HG02763 (cell line): ENCODE data around the gene CCDC93.

Source experiments
- ATAC-seq: cut with Tn5 transposase; IDR thresholded peaks from one replicate; pipeline ENCODE4 v1.9.1; 2021; ENCODE audit warnings: mild to moderate bottlenecking, moderate library complexity; ENCODE audit not compliant: unreplicated experiment

CCDC93 gene

DNA sequence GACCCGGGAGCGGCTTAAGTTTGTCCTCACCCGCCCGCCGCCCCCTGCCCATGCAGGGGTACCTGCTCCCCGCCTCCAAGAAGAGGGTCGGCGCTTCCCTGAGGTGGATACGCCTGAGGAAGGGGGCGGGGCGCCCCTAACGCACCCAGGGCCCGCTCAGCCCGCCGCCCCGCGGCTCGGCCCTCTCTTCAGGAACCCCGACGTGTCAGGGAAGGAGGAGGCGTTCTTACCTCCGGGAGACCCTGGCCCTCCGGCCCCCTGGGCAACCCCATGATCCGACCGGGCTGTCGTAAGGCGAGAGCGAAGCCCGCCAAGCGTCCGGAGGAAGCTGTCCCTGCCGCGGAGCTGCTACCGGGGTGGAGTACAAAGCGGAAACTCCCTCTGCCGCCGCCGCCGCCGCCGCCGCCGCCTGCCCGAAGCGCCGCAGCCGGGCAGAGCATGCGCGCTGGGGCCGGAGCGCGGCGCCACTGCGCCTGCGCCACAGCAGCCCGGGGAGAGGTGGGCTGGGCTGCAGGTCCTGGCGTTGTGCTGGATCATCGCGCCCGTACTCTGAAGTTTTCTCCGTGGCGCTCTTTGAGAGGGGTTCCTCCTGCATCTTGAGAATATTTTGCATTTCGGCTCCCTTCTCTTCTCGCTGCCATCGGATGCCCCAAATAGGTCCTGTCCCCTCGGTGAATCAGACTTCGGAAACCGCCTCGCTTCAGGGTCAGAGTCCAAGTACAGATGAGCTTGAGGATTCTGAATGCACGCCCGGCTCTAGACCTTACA is at the start of gene CCDC93:
CCDC93 (minus strand) TSS at position 347 of the 768 bp plus-strand sequence; CDS start at position 272, 75 bp downstream.
- peak; percentile 89 for ATAC-seq

GRCh38 chr2:118062669-118063068 is 48.8 kb upstream of the CCDC93 start:
- ATAC-seq, result no peak

DNA sequence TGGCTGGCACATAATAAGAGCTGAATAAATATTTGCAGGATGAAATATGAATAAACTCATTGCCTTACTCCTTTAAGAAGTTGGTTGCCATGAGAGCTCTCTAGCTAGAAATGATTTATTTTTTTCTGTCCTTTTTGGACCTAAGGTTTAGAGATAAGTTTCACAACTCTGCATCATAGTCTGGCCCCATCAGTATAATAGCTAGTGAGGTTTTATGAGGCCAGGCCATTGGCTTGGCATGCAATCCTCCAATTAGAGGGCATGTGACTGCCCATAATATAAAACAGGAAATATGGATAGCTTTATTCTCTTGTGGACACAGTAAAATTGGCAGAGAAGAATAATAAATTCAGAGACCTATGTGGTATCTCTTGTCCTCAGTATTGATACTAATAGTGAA is 48.2 kb upstream of the CCDC93 start:
- ATAC-seq, result no peak

DNA sequence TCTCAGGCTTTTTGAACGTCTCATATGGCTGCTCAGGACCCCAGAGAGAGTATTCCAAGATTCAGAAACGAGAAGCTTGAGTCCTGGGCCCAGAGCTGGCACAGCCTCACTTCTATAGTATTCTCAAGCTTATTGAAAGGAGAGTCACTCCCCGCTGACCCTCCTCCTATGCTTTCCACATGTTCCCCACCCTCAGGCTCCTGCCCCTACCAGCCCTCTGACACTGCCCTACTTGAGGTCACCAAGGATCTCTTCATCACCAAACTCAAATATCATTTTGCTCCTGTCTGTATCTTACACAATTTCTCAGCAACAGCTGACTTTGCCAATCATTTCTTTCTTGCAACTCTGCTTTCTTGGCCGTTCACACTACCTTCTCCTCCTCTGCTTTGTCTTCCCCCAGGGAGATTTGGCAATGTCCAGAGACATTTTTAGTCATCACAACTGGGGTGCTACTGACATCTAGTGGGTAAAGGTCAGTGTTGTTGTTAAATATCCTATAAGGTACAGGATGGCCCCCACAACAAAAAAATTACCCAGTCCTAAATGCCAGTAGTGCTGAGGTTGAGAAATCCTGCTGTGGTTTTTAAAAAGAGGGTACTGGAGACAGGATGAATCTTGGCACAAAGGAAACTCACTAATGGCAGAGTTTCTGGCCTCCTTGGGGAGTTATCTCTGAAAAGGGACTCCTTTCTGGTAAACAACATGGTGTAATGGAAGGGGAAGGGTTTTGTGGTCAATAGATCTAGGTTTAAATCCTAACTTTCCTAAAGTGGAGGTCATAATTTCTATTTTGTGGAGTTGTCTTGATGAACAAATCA is 47.5 kb upstream of the CCDC93 start:
- peak; percentile 64 for ATAC-seq

GRCh38 chr2:118059919-118060478 is 46.1 kb upstream of the CCDC93 start:
- ATAC-seq, result no peak

DNA sequence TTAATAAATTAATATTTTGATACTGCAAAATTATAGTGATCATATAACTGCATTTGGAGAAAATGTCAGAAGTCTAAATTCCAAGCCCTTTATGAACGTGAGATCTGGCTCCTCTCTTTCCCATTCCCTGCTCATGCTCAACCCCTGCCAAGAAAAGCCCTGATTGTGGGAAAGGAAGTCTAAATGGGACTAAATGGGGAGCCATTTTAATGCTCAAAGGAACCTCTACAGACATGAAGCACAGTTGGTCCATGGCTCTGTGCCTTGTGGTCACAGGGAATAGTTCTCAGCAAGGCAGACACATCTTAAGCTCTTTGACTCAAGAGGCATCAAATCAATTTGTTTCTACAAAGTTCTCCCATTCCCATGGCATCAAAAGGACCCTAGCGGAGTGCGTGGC is 45.1 kb upstream of the CCDC93 start:
- ATAC-seq, result no peak

DNA sequence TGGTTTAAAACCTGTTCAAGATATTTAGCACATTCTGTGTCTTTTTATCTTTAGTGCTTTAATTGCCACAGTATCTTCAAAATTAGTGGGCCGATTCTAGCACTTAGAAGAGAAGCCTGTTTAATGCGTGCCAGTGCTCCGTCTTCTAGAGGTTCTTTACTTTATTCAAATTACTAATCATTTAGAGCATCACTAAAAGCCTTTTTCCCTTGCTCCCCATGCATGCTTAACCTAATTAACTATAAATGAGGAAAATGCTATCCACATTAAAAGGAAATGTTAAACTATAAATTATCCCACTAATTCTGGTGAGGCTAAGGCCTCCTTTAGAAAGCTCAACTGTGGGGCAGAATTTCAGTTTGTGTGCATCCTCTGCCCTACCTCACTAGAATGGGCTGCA is 42.9 kb upstream of the CCDC93 start:
- ATAC-seq, result no peak

- ATAC-seq, result peak; percentile 89
These were observed 42.3 kb upstream of the CCDC93 start for GRCh38 chr2:118056165-118056534.

GRCh38 chr2:118055512-118056164 is 41.8 kb upstream of the CCDC93 start:
- ATAC-seq, result peak; percentile 79

DNA sequence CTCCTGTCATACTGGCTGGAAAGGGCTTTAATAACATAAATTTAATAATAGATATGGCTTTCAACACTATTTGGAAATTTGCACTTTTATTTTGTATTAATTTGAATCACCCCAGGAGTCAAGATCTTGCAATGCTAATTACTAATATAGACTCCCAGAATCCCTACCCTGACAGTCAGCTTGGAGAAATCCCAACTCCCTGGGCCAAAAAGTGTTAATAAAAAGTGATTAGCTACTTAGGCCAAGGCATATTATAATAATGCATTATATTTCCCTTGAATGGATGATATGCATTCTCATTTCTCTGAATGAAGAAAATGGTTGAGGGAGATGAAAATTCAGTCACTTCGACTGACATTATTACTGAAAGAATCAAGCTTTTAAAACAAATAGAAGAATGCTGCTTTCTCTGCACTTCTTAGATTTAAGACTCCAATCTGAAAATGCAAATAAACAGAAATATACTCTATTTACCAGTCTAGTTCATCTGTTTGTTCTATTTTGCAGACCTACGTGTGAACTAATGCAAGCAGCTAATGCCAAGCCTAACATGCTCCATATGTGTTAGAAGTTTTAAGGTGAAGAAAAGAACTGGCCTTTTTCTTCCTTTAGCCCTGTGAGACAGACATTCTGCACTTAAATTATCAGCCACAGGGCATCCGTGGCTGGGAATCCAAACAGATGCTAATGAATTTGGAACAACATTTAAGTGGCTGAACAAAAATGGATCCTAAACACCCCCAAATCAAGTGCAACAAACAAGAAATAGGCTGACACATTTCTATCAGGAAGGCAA is 40.5 kb upstream of the CCDC93 start:
- no peak for ATAC-seq

- ATAC-seq, result no peak
These were observed 39.8 kb upstream of the CCDC93 start for GRCh38 chr2:118053681-118054080.

- ATAC-seq, result no peak
These were observed 38.6 kb upstream of the CCDC93 start for GRCh38 chr2:118052474-118052873.

GRCh38 chr2:118051826-118052358 is 38.0 kb upstream of the CCDC93 start:
- no peak for ATAC-seq

GRCh38 chr2:118050974-118051373 is 37.1 kb upstream of the CCDC93 start:
- no peak for ATAC-seq

DNA sequence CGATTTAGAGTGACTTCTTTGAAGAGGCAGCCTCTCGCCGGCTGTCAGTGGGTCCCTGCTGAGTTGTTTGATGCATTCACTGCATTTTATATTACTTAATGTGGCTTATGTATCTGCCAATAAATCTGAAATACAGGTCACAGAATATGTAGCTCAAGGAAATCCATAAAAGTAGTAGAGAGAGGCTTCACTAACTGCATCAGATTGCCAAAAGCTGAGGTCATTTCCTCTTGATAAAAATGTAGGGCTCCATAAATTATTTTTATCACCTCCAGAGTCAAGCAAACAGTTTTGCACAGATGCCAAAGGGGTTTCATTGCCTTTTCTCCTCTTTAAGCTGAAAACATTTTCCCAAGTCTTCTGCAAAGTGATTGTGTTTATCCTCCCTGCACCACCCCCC is 36.5 kb upstream of the CCDC93 start:
- ATAC-seq, result no peak

DNA sequence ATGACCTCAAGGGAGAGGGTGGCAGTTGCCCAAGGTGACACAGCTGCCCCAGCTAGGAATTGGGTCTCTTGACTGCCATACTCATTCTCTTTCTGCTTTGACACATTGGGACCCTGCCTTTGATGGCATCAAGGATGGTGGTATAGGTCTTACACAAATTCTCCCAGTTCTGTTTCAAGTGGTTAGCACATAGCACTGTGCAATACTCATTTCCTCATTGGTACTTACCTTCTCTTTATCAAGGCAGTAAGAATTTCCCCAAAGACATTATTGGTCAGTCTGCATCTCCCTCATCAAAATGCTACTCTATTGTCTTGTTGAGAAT is 35.9 kb upstream of the CCDC93 start:
- ATAC-seq, result no peak

DNA sequence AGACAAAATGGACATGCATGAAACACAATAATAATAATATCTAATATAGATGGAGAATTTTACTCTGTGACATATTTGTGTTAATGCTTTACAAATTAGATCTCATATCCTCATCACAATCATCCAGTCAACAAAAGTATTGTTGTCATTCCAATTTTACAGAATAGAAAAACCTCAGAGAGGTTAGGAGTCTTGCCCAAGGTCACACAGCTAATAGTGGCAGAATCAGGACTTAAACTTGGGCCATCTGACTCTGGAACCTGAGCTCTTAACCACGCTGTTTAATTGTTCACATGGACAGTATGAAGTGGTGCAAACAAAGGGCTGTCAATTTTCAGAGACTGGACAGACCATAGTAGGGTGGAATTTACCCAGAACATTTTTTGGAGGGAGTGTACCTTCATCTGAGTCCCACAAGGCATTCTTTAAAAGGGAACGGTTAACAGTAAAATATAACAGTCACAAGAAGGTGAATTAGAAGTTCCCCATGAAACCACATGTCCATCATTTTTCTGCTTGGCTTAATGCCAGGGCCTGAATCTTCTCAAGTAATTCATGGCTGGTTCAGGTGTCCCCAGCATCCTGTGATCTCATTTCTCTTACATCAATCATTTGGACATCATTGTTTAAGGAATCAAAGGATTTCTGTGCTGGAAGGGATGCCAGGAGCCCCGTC is 35.4 kb upstream of the CCDC93 start:
- no peak for ATAC-seq

GRCh38 chr2:118048401-118048800 is 34.5 kb upstream of the CCDC93 start:
- ATAC-seq, result no peak

DNA sequence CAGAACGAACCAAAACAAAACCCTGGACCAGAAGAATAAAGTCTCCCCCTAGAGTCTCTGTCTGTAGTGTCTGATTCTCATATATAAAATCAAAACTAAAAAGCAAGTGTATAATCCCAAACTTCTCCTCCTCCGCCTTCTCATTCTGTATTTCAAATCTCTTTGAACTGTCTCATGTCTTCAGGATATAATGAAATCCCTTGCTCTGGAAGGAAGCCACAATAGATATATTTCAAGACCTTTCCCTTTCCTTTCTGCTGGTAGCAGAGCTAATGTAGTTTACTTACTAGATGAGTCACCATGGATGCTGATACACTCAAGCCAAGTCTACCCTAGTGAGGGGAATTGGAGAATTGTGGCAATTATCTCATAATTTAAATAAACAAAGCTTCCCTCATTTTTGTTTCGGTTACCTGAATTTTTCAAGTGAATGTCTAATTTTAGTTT is 33.5 kb upstream of the CCDC93 start:
- ATAC-seq, result no peak
